GM23248 (cell line): Measurements from ENCODE around the gene DSTN.

Source experiments
- EZH2 ChIP-seq: fragments of 200-600 bp; sonication (generic); IDR thresholded peaks from 2 replicates; pipeline ENCODE4 v1.6.1; 2018; ENCODE audit warnings: antibody characterized with exemption, mild to moderate bottlenecking; ENCODE audit not compliant: insufficient read depth, poor library complexity, severe bottlenecking
- EZH2phosphoT487 ChIP-seq: fragments of 200-600 bp; sonication (generic); IDR thresholded peaks from 2 replicates; pipeline ENCODE4 v1.6.1; 2018; ENCODE audit warnings: antibody characterized with exemption, moderate library complexity, mild to moderate bottlenecking, low read depth; ENCODE audit not compliant: insufficient read depth

- TF ChIP-seq EZH2 (no peak), EZH2phosphoT487 (no peak)
Observed at GRCh38 chr20:17653835-17654648, 84.2 kb downstream of the DSTN start.
